ENCODE data around the gene SMU1. TPM values are rescaled to one million over a fixed set of nuclear protein-coding genes. Genes with fewer than 3 reads are reported as not detected.
A peak's percentile ranks its signal among the peaks of the same experiment; 100 is the strongest.

SMU1 gene
- total RNA-seq, 4 donors from 2014 or later, result 14.3 to 18.5 (median 16.7) TPM

DNA sequence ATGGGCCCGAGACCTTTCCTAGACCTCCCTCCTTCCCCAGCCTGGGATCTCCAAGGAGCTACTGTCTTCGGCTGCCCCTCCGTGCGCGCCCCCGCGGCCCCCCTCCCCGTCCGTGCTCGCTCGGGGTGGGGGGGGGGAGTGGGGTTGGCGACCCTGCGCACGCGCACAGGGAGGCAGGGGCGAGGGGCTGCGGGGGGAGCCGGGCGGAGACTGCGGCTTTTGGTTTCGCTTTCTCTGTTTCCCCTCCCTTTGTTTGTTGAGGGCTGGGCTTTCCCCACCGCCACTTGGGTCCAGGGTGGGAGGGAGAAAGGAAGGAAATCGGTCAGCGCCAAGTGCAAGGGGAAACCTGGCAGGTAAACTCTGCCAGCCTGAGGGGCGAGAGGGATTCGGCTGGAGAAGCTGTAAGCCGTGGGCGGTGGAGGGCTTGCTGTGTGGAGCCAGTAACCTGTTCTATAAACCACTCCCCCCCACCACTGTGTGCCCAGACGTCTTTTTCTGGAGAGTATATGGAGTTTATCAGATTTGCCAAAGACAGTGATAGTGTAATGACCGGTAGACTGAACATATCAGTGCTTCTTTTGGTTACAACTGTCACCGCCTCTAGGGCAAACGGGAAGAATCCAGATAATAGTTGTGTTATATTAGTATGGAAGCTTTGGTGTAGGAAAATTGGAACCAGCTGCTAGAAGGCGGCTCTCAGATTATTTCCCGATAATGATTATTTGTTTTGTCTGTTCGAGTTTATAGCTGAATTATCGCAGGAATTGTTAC is 50.7 kb downstream of the SMU1 start:
- WGBS, result 1% methylated on average over 16 of the region's 36 CpGs
- Histone ChIP-seq H3K36me3 (peaks cover 4% of the 10 kb centered on the region), H3K4me3 (peak overlapping the region; percentile 99), H3K4me1 (peaks cover 56% of the 10 kb centered on the region), H3K27me3 (no peaks in the 10 kb centered on the region), H3K9me3 (no peaks in the 10 kb centered on the region), H3K27ac (peak overlapping the region; percentile 99)
- TF ChIP-seq POLR2AphosphoS5 (IDR thresholded peaks at IDR 0.05), result no peak
- no peak for TF ChIP-seq POLR2A (IDR thresholded peaks at IDR 0.05)
- TF ChIP-seq CTCF (IDR thresholded peaks at IDR 0.05), result no peak
- no peak for TF ChIP-seq EP300 (IDR thresholded peaks at IDR 0.05)
- peak; percentile 76 to 82 for DNase-seq (ENCODE audit: low spot score in 2 of 2)

GRCh38 chr9:33024966-33025571 is 51.4 kb downstream of the SMU1 start, which contains the start of gene DNAJA1:
Gene DNAJA1 (plus strand): TSS chr9:33025273. CDS start chr9:33026485, 1,212 bp downstream.
- WGBS, result 0% methylated on average over 14 of the region's 61 CpGs

GRCh38 chr9:33024126-33024965 is 52.1 kb downstream of the SMU1 start:
- H3K4me1 ChIP-seq, result peaks cover 49% of the 10 kb centered on the region
- H3K9me3 ChIP-seq, result no peaks in the 10 kb centered on the region
- H3K27me3 ChIP-seq, result no peaks in the 10 kb centered on the region
- DNase-seq (ENCODE audit: low spot score in 2 of 2), result no peak
- TF ChIP-seq CTCF (IDR thresholded peaks at IDR 0.05) (no peak), EP300 (IDR thresholded peaks at IDR 0.05) (no peak), POLR2A (IDR thresholded peaks at IDR 0.05) (no peak), POLR2AphosphoS5 (IDR thresholded peaks at IDR 0.05) (no peak)
- H3K36me3 ChIP-seq, result peaks cover 9% of the 10 kb centered on the region
- peak overlapping the region; percentile 99 for H3K27ac ChIP-seq
- WGBS, result 13% methylated on average over 26 of the region's 33 CpGs
- peak overlapping the region; percentile 99 for H3K4me3 ChIP-seq

More at GRCh38 chr9:33024966-33025571, 51.4 kb downstream of the SMU1 start, which contains the start of gene DNAJA1:
- H3K9me3 ChIP-seq, result no peaks in the 10 kb centered on the region
- peak; percentile 95 to 96 for DNase-seq (ENCODE audit: low spot score in 2 of 2)
- peak within 1 kb of the TSS; percentile 99 for H3K27ac ChIP-seq
- peak within 1 kb of the TSS; percentile 99 for H3K4me3 ChIP-seq
- peak; percentile 95 to 99 (median 99) for TF ChIP-seq POLR2AphosphoS5 (IDR thresholded peaks at IDR 0.05)
- TF ChIP-seq POLR2A (IDR thresholded peaks at IDR 0.05), result peak; percentile 96 to 99
- TF ChIP-seq EP300 (IDR thresholded peaks at IDR 0.05), result no peak
- peaks cover 56% of the 10 kb centered on the region for H3K4me1 ChIP-seq
- peaks cover 1% of the 10 kb centered on the region for H3K36me3 ChIP-seq
- H3K27me3 ChIP-seq, result no peaks in the 10 kb centered on the region

- peaks cover 42% of the 10 kb centered on the region for H3K4me1 ChIP-seq
Observed at GRCh38 chr9:33023661-33024060, 52.8 kb downstream of the SMU1 start.

More at GRCh38 chr9:33023661-33024060, 52.8 kb downstream of the SMU1 start:
- Histone ChIP-seq H3K27me3 (no peaks in the 10 kb centered on the region), H3K4me3 (peak overlapping the region; percentile 99), H3K36me3 (peaks cover 9% of the 10 kb centered on the region), H3K27ac (peak overlapping the region; percentile 99), H3K9me3 (no peaks in the 10 kb centered on the region)
- WGBS, result 57% methylated on average over 4 of the region's 4 CpGs
- DNase-seq (ENCODE audit: low spot score in 2 of 2), result no peak
- TF ChIP-seq CTCF (IDR thresholded peaks at IDR 0.05) (no peak), EP300 (IDR thresholded peaks at IDR 0.05) (no peak), POLR2A (IDR thresholded peaks at IDR 0.05) (no peak), POLR2AphosphoS5 (IDR thresholded peaks at IDR 0.05) (no peak)
